MM.1S (cell line): ENCODE results near the gene ANKS6.

Experiments used
- EZH2 ChIP-seq: fragments of 300-600 bp; sonication (generic); optimal IDR thresholded peaks from 2 replicates; pipeline ENCODE3; 2017; ENCODE audit warnings: low read depth, mild to moderate bottlenecking, antibody characterized with exemption, low read length, mixed read lengths
- TF ChIP-seq, protein P1 (sequence below): fragments of 300-600 bp; sonication (generic); IDR thresholded peaks from 2 replicates; pipeline ENCODE4 v1.5.1; 2016; ENCODE audit warnings: antibody characterized with exemption, low read length, mixed read lengths

DNA sequence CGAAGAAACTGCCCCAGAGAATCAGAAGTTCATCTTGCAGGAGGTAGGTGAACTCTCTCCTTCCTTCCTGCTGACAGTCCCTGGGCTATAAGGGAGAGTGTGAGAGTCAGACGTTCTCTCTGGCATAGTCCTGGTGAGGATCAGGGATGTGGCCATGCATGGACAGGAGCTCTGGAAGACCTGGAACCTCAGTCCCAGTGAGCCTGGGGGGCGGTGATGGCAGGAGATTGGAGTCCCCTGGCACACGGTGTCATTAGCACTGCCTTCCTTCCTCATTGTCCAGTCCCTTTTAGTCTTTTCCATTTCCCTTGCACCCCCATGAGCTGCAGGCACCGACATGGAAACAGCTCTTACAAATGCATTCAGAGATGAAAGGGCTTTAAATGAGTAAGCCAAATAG, 49.7 kb upstream of the ANKS6 start:
- TF ChIP-seq, protein P1, sequence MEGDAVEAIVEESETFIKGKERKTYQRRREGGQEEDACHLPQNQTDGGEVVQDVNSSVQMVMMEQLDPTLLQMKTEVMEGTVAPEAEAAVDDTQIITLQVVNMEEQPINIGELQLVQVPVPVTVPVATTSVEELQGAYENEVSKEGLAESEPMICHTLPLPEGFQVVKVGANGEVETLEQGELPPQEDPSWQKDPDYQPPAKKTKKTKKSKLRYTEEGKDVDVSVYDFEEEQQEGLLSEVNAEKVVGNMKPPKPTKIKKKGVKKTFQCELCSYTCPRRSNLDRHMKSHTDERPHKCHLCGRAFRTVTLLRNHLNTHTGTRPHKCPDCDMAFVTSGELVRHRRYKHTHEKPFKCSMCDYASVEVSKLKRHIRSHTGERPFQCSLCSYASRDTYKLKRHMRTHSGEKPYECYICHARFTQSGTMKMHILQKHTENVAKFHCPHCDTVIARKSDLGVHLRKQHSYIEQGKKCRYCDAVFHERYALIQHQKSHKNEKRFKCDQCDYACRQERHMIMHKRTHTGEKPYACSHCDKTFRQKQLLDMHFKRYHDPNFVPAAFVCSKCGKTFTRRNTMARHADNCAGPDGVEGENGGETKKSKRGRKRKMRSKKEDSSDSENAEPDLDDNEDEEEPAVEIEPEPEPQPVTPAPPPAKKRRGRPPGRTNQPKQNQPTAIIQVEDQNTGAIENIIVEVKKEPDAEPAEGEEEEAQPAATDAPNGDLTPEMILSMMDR: no peak
- no peak for TF ChIP-seq EZH2
